Endometrial microvascular endothelial cells (primary cell): ENCODE results near the gene WDR90. TPM values are rescaled to one million over a fixed set of nuclear protein-coding genes. Genes with fewer than 3 reads are reported as not detected.
"Not testable (repeated sequence)": the region's sequence is repeated elsewhere in the genome, so short reads cannot be mapped to it uniquely, and the experiment has no call there.

Experiments used
- in situ Hi-C: cut with HindIII; loops from 2 replicates; pipeline ENCODE4 v1.10.0; 2017; ENCODE audit warnings: low sequenced_read_pairs, low pct_unique_long_range_greater_than_20kb; ENCODE audit errors: inconsistent ontology term
- total RNA-seq: library from RNA; depleted of rRNA; stranded (reverse); fragments of >200 nt; gene quantifications from one replicate; pipeline ENCODE4 v1.2.3, GENCODE V29; 2015; ENCODE audit errors: inconsistent ontology term

WDR90 gene
- total RNA-seq, 1 donor from 2014 or later = 39.7 TPM

DNA sequence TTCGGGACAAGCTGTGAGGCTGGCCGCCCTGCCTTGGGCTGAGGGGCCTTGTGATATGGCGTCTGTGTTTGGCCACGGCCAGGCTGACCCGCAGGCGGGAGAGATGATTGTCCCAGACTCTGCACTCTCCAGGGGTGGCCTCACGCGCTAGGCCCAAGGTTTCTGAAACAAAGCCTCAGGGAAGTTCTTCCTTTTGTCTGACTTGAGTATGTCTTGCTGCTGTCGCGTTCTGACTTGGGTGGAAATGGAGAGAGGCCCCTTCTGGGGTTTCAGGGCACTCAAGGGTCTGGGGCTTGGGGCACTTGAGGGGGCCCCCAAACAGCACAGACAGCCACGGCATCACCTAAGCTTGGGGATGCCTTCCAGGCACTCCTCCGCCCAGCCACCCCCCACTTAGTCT, 61.9 kb downstream of the WDR90 start:
- in situ Hi-C loops = no loop called here

DNA sequence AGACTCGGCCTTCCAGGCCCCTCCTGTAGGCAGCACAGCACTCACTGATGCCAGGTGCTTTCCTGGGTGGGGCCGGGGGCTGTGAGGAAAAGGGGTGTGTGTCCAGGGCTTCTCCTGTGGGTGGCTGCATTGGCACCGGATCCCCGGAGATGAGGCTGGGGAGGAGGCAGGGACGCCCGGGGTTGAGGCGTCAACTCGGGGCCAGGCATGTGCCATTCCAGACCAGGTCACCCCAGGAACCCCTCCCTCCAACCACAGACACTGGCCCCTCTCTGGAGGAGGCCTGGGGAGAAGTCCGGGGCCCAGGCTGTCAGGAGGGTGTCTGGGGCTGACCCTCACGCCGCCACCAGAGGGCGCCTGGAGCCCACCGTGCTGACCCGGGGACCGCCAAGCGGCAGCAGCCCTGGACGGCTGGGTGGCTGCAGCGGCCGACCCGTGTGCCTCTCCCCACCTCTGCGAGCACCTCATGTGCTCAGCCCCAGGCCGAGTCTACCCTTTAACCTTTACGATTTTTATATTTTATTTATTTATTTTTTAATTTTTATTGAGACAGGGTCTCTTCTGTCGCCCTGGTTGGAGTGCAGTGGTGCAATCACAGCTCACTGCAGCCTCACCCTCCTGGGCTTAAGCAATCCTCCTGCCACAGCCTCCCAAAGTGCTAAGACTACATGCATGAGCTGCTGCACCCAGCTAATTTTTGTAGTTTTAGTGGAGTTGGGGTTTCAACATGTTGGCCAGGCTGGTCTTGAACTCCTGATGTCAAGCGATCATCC, 62.6 kb downstream of the WDR90 start:
- in situ Hi-C loops = no loop called here

DNA sequence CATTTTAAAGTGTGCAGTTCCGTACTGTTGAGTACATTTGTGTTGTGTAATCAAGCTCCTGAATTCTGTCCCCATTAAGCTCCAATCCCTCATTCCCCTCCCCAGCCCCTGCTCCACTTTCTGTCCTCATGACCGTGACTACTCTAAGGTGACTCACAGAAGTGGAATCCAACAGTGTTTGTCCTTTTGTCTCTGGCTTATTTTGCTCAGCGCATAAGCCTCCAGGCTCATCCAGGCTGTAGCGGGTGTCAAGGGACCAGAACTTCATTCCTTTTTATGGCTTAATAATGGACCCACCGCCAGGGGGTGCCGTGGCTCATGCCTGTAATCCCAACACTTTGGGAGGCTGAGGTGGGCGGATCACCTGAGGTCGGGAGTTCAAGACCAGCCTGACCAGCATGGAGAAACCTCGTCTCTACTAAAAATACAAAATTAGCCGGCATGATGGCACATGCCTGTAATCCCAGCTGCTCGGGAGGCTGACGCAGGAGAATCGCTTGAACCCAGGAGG, 63.6 kb downstream of the WDR90 start:
- in situ Hi-C loops = not testable (repeated sequence)

DNA sequence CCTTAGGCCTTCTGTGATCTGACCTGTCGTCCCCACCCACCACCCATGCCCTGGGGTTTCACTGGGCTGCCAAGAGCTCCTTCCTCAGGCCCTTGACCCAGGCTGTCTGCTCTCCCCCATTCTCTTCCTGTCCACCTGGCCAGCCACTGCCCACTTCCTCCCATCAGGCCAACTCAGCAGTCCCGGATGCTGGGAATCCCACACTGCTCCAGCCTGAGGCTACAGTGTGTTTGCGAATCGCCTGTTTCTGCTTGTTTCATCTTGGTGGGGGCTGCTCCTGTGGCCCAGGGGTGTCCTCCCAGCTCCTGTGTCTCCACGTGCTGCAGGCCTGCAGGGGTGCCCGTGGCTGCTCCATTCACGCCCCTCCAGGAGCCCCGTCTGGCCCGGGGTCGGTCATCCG, 64.9 kb downstream of the WDR90 start:
- in situ Hi-C loops = no loop called here

DNA sequence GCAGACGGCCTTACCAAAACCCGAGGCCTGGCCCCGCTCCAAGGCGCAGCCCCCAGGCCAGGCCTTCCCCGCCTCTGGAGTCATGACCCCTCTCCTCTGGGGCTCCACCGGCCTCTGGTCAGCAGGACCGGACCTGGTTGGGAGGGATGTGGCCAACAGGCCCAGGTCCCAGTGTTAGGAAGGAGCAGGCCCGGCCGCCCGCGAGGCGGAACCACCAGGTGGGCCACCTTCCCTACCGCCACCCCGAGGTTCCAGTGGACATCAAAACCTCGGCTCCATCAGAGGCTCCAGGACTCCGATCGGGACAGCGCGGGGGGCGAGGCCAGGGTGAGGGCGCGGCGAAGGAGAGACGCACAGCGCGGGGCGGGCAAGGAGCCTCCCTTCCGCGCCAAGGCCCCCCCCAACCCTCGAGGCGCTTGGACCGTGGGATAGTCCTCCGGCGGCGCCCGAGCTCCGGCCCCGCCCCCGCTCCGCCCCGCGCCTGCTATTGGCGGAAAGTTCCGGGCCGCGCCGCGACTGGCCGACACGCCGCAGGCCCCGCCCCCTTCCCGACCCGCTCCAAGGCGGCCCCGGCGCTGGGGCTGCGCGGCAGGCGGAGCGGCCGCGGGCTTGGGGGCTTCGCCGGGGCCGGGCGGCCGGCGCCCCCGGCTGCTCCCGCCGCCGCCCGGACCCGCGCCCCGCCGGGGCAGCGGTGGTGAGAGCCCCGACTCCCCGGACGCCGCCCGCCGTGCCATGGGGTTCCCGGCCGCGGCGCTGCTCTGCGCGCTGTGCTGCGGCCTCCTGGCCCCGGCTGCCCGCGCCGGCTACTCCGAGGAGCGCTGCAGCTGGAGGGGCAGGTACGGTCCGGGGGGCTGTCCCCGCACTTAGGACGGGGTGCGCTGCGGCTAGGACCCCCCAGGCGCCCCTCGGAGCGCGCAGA, 65.7 kb downstream of the WDR90 start, which contains the start of gene METRN:
Gene METRN (plus strand): TSS at position 561 of the 919 bp plus-strand sequence. CDS start 172 bp downstream, at position 733.
- in situ Hi-C loops = no loop called here

DNA sequence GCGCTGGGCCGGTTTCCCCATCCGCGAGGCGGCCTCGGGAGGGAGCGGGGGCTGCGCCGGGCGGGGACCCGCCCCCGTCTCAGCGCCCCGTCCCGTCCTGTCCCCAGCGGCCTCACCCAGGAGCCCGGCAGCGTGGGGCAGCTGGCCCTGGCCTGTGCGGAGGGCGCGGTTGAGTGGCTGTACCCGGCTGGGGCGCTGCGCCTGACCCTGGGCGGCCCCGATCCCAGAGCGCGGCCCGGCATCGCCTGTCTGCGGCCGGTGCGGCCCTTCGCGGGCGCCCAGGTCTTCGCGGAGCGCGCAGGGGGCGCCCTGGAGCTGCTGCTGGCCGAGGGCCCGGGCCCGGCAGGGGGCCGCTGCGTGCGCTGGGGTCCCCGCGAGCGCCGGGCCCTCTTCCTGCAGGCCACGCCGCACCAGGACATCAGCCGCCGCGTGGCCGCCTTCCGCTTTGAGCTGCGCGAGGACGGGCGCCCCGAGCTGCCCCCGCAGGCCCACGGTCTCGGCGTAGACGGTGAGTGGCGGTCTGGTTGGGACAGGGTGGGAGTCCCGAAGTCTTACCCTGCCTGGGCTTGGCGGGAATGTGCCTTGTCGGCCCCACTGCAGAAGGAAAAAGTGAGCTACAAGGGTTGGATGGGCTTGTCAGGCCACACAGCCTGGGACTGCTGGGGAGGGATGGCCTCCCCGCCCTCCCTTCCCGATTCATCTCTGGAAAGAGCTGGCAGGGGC, 66.5 kb downstream of the WDR90 start:
- in situ Hi-C loops = no loop called here

DNA sequence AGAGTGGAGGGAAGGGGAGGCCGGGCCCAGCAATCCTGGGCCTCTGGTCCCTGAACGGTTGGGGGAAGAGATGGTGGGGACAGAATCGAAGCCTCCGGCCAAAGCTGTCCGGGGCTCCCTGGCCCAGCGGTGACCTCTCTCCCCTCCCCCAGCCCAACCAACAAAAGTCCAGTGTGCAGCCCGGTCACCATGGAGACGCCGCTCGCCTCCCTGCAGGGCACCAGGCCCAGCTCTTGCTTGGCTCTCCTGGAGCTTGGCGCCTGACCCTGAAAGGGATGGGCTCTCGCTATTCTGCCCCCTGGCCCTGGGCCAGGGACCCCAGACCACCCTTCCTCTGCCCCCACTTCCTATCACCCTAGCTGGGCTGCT, 67.0 kb downstream of the WDR90 start:
- in situ Hi-C loops = no loop called here

DNA sequence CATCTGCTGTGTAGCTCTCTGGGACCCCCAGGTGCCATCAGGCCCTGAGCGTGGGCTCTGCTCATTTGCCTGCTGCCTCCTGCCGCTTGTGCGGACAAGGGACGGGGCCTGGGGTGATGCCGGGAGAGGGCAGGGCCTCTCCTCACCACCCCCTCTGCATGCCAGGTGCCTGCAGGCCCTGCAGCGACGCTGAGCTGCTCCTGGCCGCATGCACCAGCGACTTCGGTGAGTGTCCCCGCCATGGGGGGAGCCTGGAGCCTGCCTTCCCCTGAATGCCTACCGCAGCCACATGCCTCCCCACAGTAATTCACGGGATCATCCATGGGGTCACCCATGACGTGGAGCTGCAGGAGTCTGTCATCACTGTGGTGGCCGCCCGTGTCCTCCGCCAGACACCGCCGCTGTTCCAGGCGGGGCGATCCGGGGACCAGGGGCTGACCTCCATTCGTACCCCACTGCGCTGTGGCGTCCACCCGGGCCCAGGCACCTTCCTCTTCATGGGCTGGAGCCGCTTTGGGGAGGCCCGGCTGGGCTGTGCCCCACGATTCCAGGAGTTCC, 67.7 kb downstream of the WDR90 start:
- in situ Hi-C loops = no loop called here

Other genes with a start within 250 kb of the WDR90 start
- gene DECR2, start 247.5 kb upstream of the WDR90 start, total RNA-seq = 17.3 TPM
- gene RAB11FIP3, start 223.7 kb upstream of the WDR90 start, total RNA-seq = 41.7 TPM
- 60.2 TPM for gene CAPN15, start 121.7 kb upstream of the WDR90 start, total RNA-seq
- gene PRR35, start 89.0 kb upstream of the WDR90 start, total RNA-seq = not detected
- not detected for gene NHLRC4, start 82.4 kb upstream of the WDR90 start, total RNA-seq
- 29.1 TPM for gene PIGQ, start 79.4 kb upstream of the WDR90 start, total RNA-seq
- gene RAB40C, start 59.3 kb upstream of the WDR90 start, total RNA-seq = 9.9 TPM
- gene WFIKKN1, start 18.4 kb upstream of the WDR90 start, total RNA-seq = not detected
- 119 TPM for gene METTL26, start 13.1 kb upstream of the WDR90 start, total RNA-seq
- gene MCRIP2, start 7.5 kb upstream of the WDR90 start, total RNA-seq = 23.4 TPM
- gene RHOT2, start 18.8 kb downstream of the WDR90 start, total RNA-seq = 41.3 TPM
- gene RHBDL1, start 26.3 kb downstream of the WDR90 start, total RNA-seq = 2.1 TPM
- gene STUB1, start 31.0 kb downstream of the WDR90 start, total RNA-seq = 229 TPM
- gene JMJD8, start 35.0 kb downstream of the WDR90 start, total RNA-seq = 68.2 TPM
- 6.3 TPM for gene WDR24, start 41.0 kb downstream of the WDR90 start, total RNA-seq
- not detected for gene FBXL16, start 56.4 kb downstream of the WDR90 start, total RNA-seq
- 17.2 TPM for gene METRN, start 65.8 kb downstream of the WDR90 start, total RNA-seq
- 14.0 TPM for gene ANTKMT, start 71.8 kb downstream of the WDR90 start, total RNA-seq
- gene CCDC78, start 77.1 kb downstream of the WDR90 start, total RNA-seq = not detected
- gene HAGHL, start 77.7 kb downstream of the WDR90 start, total RNA-seq = not detected
- gene CIAO3, start 91.6 kb downstream of the WDR90 start, total RNA-seq = 34.5 TPM
- gene MSLN, start 111.4 kb downstream of the WDR90 start, total RNA-seq = not detected
- gene RPUSD1, start 139.0 kb downstream of the WDR90 start, total RNA-seq = 77.6 TPM
- 33.9 TPM for gene CHTF18, start 139.3 kb downstream of the WDR90 start, total RNA-seq
- not detected for gene GNG13, start 151.4 kb downstream of the WDR90 start, total RNA-seq